GM19328 (cell line): ENCODE data around the gene VAV2.
"Not testable (repeated sequence)": the region's sequence is repeated elsewhere in the genome, so short reads cannot be mapped to it uniquely, and the experiment has no call there.

Experiments
- ATAC-seq: cut with Tn5 transposase; IDR thresholded peaks from one replicate; pipeline ENCODE4 v1.9.1; 2021; ENCODE audit warnings: mild to moderate bottlenecking, moderate library complexity; ENCODE audit not compliant: unreplicated experiment

The VAV2 gene

DNA sequence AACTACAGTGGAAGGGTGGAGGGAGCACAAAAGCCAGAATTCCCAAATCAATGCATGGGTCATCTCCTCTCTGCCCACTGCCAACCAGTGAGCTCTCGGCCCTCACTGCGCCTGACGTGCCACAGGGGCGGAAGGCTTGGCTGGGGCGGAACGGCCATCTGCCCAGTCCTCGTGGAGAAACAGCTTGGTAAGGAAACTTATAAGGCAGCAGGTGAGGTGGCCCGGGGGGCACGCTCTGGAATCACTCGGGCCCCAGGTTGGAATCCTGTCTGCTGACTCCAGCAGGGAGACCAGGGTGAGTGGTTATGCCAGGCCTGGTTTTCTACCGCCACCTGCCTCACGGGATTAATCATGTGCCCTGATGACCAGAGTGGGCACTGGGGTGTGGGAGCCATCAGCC is 52.3 kb downstream of the VAV2 start:
- no peak for ATAC-seq

DNA sequence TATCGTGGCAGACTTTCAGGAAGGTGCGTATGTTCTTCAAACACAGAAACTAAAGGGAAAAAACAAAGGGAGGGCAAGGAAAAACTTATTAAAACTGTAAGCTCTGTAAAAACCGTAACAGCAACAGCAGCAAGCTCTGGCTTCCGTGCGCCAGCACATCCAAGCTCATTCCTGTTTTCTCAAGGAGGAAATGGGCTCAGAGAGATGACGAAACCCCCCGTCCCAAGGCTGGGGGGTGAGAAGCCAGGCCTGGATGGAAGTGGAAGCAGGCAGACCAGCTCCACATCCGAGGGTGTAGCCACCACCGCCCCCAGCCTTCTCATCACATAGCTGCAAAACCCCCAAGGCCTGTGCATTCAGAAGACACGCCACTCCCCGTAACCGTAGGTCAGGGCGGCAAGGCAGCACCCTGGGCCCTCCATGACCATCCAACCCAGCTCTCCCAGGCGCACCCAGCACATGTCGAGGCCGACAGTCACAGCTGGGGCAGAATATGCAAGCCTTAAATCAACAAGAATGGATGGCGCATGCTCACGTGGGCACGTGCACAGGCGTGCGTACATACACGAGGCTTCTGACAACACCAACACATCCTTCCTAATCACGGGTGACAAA is 52.8 kb downstream of the VAV2 start:
- no peak for ATAC-seq

DNA sequence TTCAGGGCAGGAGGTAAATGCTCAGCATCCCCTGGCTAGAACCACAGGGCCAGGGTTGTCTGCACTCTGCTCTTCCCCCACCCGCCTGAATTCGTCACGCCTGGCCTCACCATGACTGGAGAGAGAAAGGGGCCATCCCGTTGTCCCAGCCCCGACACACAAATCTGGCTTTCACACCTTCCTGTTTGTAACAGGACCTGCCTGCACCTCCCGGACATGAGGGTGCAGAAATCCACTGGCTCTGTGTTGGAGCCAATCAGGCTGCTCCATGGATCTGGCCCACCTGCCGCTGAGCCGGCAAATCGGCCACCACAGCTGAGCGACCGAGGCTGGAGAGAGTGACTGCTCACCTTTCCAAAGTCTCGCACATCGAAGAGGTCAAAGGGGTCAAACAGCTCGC is 53.4 kb downstream of the VAV2 start:
- ATAC-seq, result no peak

GRCh38 chr9:133938086-133938485 is 54.0 kb downstream of the VAV2 start:
- ATAC-seq, result no peak

GRCh38 chr9:133937120-133937519 is 55.0 kb downstream of the VAV2 start:
- ATAC-seq, result no peak

- ATAC-seq, result no peak
Observed at GRCh38 chr9:133935328-133936005, 56.7 kb downstream of the VAV2 start.

GRCh38 chr9:133934482-133935232 is 57.5 kb downstream of the VAV2 start:
- ATAC-seq, result no peak

DNA sequence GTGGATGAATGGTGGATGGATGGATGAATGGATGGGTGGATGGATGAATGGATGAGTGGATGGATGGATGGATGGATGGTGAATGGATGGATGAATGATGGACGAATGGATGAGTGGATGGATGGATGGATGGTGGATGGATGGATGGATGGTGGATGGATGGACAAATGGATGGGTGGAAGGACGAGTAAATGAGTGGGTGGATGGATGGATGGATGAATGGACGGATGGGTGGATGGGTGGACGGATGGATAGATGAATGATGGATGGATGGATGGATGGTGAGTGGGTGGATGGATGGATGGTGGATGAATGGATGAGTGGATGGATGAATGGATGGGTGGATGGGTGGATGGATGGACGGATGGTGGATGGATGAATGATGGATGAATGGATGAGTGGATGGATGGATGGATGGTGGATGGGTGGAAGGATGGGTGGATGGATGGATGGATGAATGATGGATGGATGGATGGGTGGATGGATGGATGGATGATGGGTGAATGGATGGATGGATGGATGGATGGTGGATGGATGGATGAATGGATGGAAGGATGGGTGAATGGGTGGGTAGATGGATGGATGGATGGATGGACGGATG is 58.6 kb downstream of the VAV2 start:
- ATAC-seq, result no peak

- no peak for ATAC-seq
Observed at GRCh38 chr9:133932633-133933032, 59.5 kb downstream of the VAV2 start.

GRCh38 chr9:133932181-133932580 is 59.9 kb downstream of the VAV2 start:
- ATAC-seq, result no peak

- ATAC-seq, result no peak
Observed at GRCh38 chr9:133930682-133931485, 61.2 kb downstream of the VAV2 start.

DNA sequence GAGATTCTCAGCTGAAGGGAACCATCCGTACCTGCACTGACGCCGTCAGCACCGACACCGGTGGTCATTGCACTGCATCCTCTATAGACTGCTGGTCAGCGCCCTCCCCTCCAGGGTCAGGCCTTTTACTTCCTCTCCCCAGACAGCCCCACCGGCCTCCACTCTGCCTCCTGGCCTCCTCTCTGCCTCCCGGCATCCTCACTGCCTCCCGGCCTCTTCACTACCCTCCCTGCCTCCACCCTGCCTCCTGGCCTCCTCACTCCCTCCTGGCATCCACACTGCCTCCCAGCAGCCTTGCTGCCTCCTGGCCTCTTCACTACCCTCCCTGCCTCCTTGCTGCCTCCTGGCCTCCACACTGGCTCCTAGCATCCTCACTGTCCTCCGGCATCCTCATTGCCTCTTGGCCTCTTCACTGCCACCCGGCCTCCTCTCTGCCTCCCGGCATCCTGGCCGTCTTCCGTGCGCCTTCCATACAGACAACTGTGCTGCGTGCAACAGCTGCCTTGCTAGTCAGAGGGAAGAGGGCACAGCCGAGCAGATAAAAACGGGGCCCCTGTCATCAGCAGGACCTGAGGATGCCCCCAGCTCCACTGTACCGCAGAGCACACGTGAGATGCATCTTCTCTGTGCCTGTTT is 62.0 kb downstream of the VAV2 start:
- ATAC-seq, result no peak

DNA sequence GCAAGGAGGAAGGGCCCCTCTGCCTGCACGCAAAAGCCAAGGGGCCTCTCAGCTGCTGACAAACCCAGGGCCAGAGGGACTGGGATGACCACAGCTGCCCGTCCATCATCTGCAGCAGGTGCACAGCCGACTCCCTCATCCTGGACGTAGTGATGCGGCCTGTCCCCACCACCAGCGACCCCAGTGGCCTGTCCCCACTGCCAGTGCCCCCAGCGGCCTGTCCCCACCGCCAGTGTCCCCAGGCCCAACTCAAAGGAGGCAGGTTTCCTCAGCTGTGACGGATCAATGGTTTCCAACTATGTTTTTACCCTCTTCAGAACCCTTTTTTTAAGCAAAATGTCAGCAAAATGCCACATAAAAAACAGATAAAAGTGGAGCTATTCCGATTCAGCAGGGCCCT is 62.5 kb downstream of the VAV2 start:
- ATAC-seq, result no peak

DNA sequence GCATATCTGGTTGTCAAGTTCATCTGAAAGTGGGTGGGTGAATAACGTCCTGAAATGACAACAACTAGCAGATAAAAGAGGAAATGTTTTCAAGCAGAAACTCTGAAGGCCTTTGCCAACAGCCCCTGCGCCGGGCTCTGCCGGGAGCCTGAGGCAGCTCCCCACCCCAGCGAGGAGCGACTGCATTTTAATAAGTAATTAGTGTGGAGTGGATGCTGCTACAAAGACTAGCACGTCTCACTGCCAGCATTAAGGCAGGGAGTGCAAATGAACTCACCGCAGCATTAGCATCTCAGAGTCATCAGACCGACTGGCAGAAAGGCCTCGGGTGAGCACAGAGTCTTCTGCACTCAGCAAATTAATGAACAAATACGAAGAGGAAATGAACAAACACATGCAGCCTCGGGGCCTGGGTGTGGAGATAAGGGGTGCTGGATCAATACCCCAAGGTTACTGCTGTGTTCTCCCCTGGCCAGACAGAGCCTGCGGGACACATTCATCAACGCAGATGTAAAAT is 63.8 kb downstream of the VAV2 start:
- ATAC-seq, result no peak

DNA sequence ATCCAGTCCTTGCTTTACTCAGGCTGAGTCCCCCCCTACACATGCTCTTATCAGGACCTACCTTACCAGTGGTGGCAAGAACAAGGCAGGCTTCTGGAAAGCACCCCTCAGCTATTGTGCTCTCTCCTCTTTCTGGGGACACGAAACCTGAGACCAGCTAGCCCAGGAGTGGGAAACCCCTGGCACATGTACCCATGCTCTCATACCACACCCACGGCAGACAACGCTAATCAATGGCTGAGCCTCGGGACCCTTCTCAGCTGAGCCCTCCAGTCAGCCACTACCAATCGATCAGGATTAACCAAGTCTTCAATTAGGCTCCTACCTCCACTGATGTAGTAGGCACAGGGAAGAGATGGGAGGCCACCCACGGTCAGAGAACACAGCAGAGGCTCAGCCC is 65.1 kb downstream of the VAV2 start:
- ATAC-seq, result no peak

DNA sequence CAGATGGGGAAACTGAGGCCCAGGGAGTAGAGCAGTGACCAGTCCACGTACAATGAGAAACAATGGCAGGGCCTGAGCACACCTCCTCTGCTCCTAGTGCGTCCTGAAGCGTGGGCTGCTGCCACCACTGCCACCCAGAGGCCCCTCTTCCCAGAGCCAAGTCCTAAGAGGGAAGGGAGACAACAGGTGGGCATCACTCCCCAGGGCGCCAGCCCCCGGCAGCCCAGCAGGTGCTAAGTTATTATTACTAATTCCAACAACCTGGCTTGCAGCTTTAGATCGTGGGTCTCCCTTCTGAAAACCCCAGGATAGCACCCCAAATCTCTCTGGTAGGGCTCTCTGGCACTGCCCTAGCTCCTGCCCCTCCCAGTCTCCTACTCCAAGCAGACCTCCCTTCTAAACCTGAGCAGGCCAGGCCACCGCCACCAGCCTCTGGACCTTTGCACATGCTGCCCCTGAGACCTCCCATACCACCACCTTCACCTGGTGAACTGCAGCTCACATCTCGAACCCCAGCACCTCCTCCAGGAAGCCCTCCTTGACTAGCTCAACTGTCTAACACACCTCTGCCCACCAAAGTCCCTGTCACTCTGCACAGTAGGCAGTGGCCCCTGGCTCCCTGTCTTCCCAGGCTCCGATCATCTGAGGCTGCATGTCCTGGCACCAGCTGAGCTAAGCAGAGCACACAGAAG is 65.8 kb downstream of the VAV2 start:
- ATAC-seq, result no peak

DNA sequence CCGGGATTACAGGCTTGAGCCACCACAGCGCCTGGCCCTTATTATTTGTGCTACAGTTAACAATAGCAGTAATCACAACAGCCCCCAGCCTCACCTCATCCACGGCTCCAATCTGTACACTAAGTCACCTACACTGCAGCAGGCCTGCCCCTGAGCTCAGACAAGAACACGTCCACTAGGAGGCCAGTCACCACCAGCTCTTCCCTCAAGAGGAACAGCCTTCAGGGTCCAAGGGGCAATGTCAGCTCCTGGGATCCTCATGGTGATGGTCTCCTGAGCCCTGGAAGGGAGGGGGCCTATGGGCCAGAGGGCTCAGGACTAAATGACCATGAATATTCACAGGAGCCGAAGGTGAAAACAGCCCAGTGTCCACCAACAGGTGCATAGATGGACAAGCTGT is 67.7 kb downstream of the VAV2 start:
- ATAC-seq, result no peak

DNA sequence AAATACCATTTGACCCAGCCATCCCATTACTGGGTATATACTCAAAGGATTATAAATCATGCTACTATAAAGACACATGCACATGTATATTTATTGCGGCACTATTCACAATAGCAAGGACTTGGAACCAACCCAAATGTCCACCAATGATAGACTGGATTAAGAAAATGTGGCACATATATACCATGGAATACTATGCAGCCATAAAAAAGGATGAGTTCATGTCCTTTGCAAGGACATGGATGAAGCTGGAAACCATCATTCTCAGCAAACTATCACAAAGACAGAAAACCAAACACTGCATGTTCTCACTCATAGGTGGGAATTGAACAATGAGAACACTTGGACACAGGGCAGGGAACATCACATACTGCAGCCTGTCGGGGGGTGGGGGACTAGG is 68.5 kb downstream of the VAV2 start:
- ATAC-seq, result not testable (repeated sequence)

DNA sequence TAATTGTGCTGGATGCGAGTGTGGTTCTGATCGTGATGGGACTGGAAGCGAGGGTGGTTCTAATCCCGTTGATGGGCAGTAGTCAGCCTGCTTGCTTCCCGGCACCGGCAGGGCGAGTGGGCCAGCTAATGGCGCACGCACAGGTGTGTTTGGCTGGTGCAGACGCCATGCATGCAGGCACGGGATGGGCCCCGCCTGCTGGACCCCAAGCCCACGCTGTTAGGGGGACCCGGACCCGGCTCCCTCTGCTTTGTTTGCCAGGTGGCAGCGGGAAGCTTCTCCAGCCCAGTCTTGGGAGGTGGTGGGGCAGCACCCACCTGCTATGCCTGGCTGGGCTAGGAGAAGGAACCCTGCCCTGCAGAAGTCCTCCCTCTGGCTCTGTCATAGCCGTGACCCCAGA is 70.3 kb downstream of the VAV2 start:
- ATAC-seq, result no peak

GRCh38 chr9:133920471-133920870 is 71.7 kb downstream of the VAV2 start:
- no peak for ATAC-seq
